ENCODE measurements around the gene FFAR2. TPM values are rescaled to one million over a fixed set of nuclear protein-coding genes. Genes with fewer than 3 reads are reported as not detected.

The FFAR2 gene
- total RNA-seq, 1 experiment from 2014 or later: not detected

GRCh38 chr19:35436477-35437405, 11.3 kb upstream of the FFAR2 start:
- Histone ChIP-seq H3K36me3 (ENCODE audit: control insufficient read depth in 1 of 2, insufficient read depth in 2 of 2, low read length in 2 of 2) (no peaks in the 10 kb centered on the region), H3K4me2 (ENCODE audit: low read length) (peak overlapping the region; percentile 57), H3K4me1 (ENCODE audit: control insufficient read depth in 1 of 2, insufficient read depth in 2 of 2, low read length in 2 of 2) (peaks cover 0 to 16% of the 10 kb centered on the region in 2 experiments; a peak in 3 of 4 replicates), H3K9me2 (ENCODE audit: insufficient read depth) (no peaks in the 10 kb centered on the region), H3K4me3 (replicated peaks in 1 of 2; ENCODE audit: low read depth in 1 of 2, low read length in 2 of 2) (no peak overlapping the region), H3K9ac (ENCODE audit: low read length) (no peak overlapping the region), H3K79me2 (ENCODE audit: insufficient read depth, low read length) (no peaks in the 10 kb centered on the region), H4K20me1 (ENCODE audit: insufficient read depth) (no peaks in the 10 kb centered on the region), H2AFZ (ENCODE audit: low read depth, low read length, poor library complexity, severe bottlenecking) (peak overlapping the region; percentile 77), H3K9me3 (ENCODE audit: control insufficient read depth in 1 of 2, insufficient read depth in 1 of 2, low read depth in 1 of 2, low read length in 2 of 2) (no peaks in the 10 kb centered on the region), H3K27ac (ENCODE audit: low read depth, low read length) (no peak overlapping the region), H3K27me3 (ENCODE audit: insufficient read depth, low read length) (0 out of 2 replicates have a peak, but pooled peaks cover 4% of the 10 kb centered on the region)
- ATAC-seq (peak; percentile 47; the same call in 1 of the 2 replicates), DNase-seq (ENCODE audit: low read depth, low spot score) (no peak)
- TF ChIP-seq FOSL1 (IDR thresholded peaks at IDR 0.05; ENCODE audit: low read depth) (peak; percentile 42; the same call in 1 of the 2 replicates), JUND (IDR thresholded peaks at IDR 0.05) (peak; percentile 40)
- TF ChIP-seq, protein P1, sequence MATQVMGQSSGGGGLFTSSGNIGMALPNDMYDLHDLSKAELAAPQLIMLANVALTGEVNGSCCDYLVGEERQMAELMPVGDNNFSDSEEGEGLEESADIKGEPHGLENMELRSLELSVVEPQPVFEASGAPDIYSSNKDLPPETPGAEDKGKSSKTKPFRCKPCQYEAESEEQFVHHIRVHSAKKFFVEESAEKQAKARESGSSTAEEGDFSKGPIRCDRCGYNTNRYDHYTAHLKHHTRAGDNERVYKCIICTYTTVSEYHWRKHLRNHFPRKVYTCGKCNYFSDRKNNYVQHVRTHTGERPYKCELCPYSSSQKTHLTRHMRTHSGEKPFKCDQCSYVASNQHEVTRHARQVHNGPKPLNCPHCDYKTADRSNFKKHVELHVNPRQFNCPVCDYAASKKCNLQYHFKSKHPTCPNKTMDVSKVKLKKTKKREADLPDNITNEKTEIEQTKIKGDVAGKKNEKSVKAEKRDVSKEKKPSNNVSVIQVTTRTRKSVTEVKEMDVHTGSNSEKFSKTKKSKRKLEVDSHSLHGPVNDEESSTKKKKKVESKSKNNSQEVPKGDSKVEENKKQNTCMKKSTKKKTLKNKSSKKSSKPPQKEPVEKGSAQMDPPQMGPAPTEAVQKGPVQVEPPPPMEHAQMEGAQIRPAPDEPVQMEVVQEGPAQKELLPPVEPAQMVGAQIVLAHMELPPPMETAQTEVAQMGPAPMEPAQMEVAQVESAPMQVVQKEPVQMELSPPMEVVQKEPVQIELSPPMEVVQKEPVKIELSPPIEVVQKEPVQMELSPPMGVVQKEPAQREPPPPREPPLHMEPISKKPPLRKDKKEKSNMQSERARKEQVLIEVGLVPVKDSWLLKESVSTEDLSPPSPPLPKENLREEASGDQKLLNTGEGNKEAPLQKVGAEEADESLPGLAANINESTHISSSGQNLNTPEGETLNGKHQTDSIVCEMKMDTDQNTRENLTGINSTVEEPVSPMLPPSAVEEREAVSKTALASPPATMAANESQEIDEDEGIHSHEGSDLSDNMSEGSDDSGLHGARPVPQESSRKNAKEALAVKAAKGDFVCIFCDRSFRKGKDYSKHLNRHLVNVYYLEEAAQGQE (IDR thresholded peaks at IDR 0.05; ENCODE audit: low read depth): no peak
- no TSS peak for BruUV-seq (replicated peaks)
- ChIA-PET CTCF (no interaction called here), RAD21 (ENCODE audit: low non-redundant PET in 1 of 2, low total read pairs in 2 of 2, uncharacterized antibody in 2 of 2, unreplicated experiment in 2 of 2) (no interaction called here), POLR2A (no interaction called here)
- intact Hi-C loops (cut with micrococcal nuclease): no loop called here
